HepG2 (cell line): Measurements from ENCODE around the gene SLC16A3. TPM values are rescaled to one million over a fixed set of nuclear protein-coding genes. Genes with fewer than 3 reads are reported as not detected.

Experiments
- CEBPG ChIP-seq: IDR thresholded peaks from 2 replicates; pipeline ENCODE4 v1.6.1; 2016
- HOXD1 ChIP-seq: sonication (generic); formaldehyde crosslinking; IDR thresholded peaks from 2 replicates; pipeline ENCODE4 v1.5.0; 2020; ENCODE audit warnings: missing genetic modification reagents
- IRF2 ChIP-seq: IDR thresholded peaks from 2 replicates; pipeline ENCODE4 v1.6.1; 2018; ENCODE audit warnings: missing genetic modification reagents, missing compliant biosample characterization
- KLF6 ChIP-seq: IDR thresholded peaks from 2 replicates; pipeline ENCODE4 v1.8.0; 2016; ENCODE audit warnings: missing biosample characterization, missing genetic modification reagents
- MEIS1 ChIP-seq: sonication (generic); formaldehyde crosslinking; IDR thresholded peaks from 2 replicates; pipeline ENCODE4 v1.9.0; 2021; ENCODE audit warnings: mild to moderate bottlenecking, missing genetic modification reagents, moderate library complexity, borderline replicate concordance
- PHF5A ChIP-seq: IDR thresholded peaks from one replicate; pipeline ENCODE4 v1.6.1; 2018; ENCODE audit warnings: low read depth, missing genetic modification reagents; ENCODE audit not compliant: unreplicated experiment
- RBAK ChIP-seq: sonication (generic); formaldehyde crosslinking; IDR thresholded peaks from 2 replicates; pipeline ENCODE4 v1.5.1; 2020; ENCODE audit warnings: mild to moderate bottlenecking, missing genetic modification reagents
- RNF2 ChIP-seq: fragments of 450-650 bp; conservative IDR thresholded peaks from 2 replicates; pipeline ENCODE4 v1.6.1; 2016; ENCODE audit warnings: low read depth
- RXRA ChIP-seq: sonication (generic); formaldehyde crosslinking; IDR thresholded peaks from 2 replicates; pipeline ENCODE4 v1.5.1; 2020; ENCODE audit warnings: missing genetic modification reagents
- SIX4 ChIP-seq: sonication (generic); formaldehyde crosslinking; IDR thresholded peaks from 2 replicates; pipeline ENCODE4 v1.4.0; 2020; ENCODE audit warnings: missing genetic modification reagents
- ZFP1 ChIP-seq: IDR thresholded peaks from 2 replicates; pipeline ENCODE4 v1.6.1; 2016
- ZFX ChIP-seq: sonication (generic); formaldehyde crosslinking; IDR thresholded peaks from 2 replicates; pipeline ENCODE4 v1.4.0; 2020; ENCODE audit warnings: mild to moderate bottlenecking, low read depth, missing genetic modification reagents, moderate library complexity
- ZFYVE20 ChIP-seq: sonication (generic); formaldehyde crosslinking; IDR thresholded peaks from 2 replicates; pipeline ENCODE4 v1.8.0; 2023; ENCODE audit warnings: low read depth, mild to moderate bottlenecking, moderate library complexity, missing genetic modification reagents, borderline replicate concordance
- ZNF232 ChIP-seq: sonication (generic); formaldehyde crosslinking; IDR thresholded peaks from 2 replicates; pipeline ENCODE4 v1.4.0; 2020; ENCODE audit warnings: missing genetic modification reagents, borderline replicate concordance
- ZNF251 ChIP-seq: sonication (generic); formaldehyde crosslinking; IDR thresholded peaks from 2 replicates; pipeline ENCODE4 v1.9.0; 2021; ENCODE audit warnings: mild to moderate bottlenecking, missing genetic modification reagents
- ZNF530 ChIP-seq: sonication (generic); formaldehyde crosslinking; IDR thresholded peaks from 2 replicates; pipeline ENCODE4 v1.5.0; 2020; ENCODE audit warnings: low read depth, mild to moderate bottlenecking, missing genetic modification reagents
- ZNF547 ChIP-seq: sonication (generic); formaldehyde crosslinking; IDR thresholded peaks from 2 replicates; pipeline ENCODE4 v1.5.1; 2020; ENCODE audit warnings: mild to moderate bottlenecking, missing genetic modification reagents
- polyA plus RNA-seq, 8 experiments: library from polyadenylated mRNA; depleted of rRNA in 3 of 8; stranded (reverse) in 7 of 8; unstranded in 1 of 8; fragments of >200 nt; fragmentation: Illumina TruSeq in 4 of 8; extraction: Trizol in 4 of 8; gene quantifications; 2 replicates each; pipeline versions ENCODE4 v1.2.1 to v1.2.3, GENCODE V29; 2011 to 2016; ENCODE audit warnings: low read depth in 4 of 8, missing spikeins in 1 of 8, mixed read lengths in 1 of 8; ENCODE audit not compliant: insufficient read depth in 1 of 8
- total RNA-seq, 5 experiments: library from RNA; depleted of rRNA; stranded (reverse); fragments of >200 nt; fragmentation: Illumina TruSeq; extraction: Trizol; gene quantifications; 2 replicates each; pipeline ENCODE4 v1.2.3, GENCODE V29; 2016; ENCODE audit warnings: low read depth in 1 of 5
- TF ChIP-seq, protein P1 (sequence below): IDR thresholded peaks from 2 replicates; pipeline ENCODE4 v1.6.1; 2016; ENCODE audit warnings: missing biosample characterization, missing genetic modification reagents, low read depth
- TF ChIP-seq, protein P2 (sequence below): sonication (generic); formaldehyde crosslinking; IDR thresholded peaks from 2 replicates; pipeline ENCODE4 v1.8.0; 2022; ENCODE audit warnings: mild to moderate bottlenecking, missing genetic modification reagents; ENCODE audit not compliant: insufficient replicate concordance
- TF ChIP-seq, protein P3 (sequence below): sonication (generic); formaldehyde crosslinking; IDR thresholded peaks from 2 replicates; pipeline ENCODE4 v1.5.0; 2020; ENCODE audit warnings: mild to moderate bottlenecking, missing genetic modification reagents, moderate library complexity
- TF ChIP-seq, protein P4 (sequence below): fragments of 450-650 bp; IDR thresholded peaks from 2 replicates; pipeline ENCODE4 v1.6.1; 2017
- TF ChIP-seq, protein P5 (sequence below): sonication (generic); formaldehyde crosslinking; IDR thresholded peaks from 2 replicates; pipeline ENCODE4; 2020; ENCODE audit warnings: missing genetic modification reagents, mild to moderate bottlenecking, borderline replicate concordance

SLC16A3 gene
- total and polyA plus RNA-seq, 2 of the 13 experiments (the other 11 are each of a cell fraction or from before 2014, with no cell fraction given) = 242 to 349 TPM

DNA sequence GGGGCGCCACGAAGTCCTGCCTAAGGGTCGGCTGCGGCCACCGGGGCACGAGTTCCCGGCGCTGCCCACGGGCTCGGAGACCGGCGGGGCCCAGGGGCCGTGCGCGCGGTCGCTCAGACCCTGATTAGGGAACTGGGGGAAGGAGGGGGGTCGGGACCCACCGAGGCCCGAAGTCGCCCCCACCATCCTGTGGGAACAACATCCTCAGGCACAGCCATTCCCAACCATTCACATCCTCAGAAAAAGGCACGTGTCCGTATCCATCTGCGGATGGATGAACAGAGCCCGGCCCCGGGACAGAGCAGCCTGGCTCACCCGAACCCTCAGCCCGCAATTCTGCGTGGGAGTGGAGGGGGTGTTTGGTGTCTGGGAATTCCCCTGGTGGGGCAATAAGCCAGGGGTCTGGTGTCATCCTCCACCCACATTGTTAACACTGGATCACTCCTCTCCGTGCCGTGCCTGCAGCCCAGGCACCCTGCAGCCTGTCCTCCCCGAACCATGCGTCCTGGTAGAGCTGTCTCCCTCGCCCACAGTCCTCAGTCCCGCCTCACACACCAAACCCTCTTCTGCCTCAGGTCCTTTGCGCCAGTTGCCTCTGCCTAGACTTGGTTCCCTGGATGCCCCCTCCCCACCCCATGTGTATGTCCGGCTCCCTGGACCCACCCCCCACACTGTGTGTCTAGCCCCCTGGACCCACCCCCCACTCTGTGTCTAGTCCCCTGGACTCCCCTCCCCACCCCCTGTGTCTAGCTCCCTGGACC lies 15.4 kb upstream of the SLC16A3 start (continued):
- TF ChIP-seq ZFX (peak; percentile 9; the same call in 1 of the 2 replicates), MEIS1 (CRISPR knock-in tag) (no peak), RXRA (peak; percentile 35; the same call in 1 of the 2 replicates), ZNF530 (CRISPR knock-in tag) (no peak), RNF2 (no peak), SIX4 (no peak), ZFYVE20 (CRISPR knock-in tag) (no peak), ZNF251 (CRISPR knock-in tag) (no peak), ZNF547 (CRISPR knock-in tag) (no peak), CEBPG (CRISPR knock-in tag) (no peak), ZNF232 (CRISPR knock-in tag) (no peak; the same call in 1 of the 2 replicates), HOXD1 (CRISPR knock-in tag) (no peak), KLF6 (CRISPR knock-in tag) (no peak), IRF2 (0 out of 2 replicates have a peak, but pooled peaks have one; percentile 18), ZFP1 (no peak), PHF5A (CRISPR knock-in tag) (no peak), RBAK (CRISPR knock-in tag) (no peak)
- TF ChIP-seq, protein P1, sequence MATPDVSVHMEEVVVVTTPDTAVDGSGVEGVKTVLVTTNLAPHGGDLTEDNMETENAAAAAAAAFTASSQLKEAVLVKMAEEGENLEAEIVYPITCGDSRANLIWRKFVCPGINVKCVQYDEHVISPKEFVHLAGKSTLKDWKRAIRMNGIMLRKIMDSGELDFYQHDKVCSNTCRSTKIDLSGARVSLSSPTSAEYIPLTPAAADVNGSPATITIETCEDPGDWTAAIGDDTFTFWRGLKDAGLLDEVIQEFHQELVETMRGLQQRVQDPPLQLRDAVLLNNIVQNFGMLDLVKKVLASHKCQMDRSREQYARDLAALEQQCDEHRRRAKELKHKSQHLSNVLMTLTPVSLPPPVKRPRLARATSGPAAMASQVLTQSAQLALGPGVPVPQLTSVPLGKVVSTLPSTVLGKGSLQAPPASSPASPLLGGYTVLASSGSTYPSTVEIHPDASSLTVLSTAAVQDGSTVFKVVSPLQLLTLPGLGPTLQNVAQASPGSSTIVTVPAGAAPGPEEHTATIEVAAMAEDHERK (CRISPR knock-in tag) = no peak
- TF ChIP-seq, protein P2, sequence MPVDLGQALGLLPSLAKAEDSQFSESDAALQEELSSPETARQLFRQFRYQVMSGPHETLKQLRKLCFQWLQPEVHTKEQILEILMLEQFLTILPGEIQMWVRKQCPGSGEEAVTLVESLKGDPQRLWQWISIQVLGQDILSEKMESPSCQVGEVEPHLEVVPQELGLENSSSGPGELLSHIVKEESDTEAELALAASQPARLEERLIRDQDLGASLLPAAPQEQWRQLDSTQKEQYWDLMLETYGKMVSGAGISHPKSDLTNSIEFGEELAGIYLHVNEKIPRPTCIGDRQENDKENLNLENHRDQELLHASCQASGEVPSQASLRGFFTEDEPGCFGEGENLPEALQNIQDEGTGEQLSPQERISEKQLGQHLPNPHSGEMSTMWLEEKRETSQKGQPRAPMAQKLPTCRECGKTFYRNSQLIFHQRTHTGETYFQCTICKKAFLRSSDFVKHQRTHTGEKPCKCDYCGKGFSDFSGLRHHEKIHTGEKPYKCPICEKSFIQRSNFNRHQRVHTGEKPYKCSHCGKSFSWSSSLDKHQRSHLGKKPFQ = peak; percentile 41
- TF ChIP-seq, protein P3, sequence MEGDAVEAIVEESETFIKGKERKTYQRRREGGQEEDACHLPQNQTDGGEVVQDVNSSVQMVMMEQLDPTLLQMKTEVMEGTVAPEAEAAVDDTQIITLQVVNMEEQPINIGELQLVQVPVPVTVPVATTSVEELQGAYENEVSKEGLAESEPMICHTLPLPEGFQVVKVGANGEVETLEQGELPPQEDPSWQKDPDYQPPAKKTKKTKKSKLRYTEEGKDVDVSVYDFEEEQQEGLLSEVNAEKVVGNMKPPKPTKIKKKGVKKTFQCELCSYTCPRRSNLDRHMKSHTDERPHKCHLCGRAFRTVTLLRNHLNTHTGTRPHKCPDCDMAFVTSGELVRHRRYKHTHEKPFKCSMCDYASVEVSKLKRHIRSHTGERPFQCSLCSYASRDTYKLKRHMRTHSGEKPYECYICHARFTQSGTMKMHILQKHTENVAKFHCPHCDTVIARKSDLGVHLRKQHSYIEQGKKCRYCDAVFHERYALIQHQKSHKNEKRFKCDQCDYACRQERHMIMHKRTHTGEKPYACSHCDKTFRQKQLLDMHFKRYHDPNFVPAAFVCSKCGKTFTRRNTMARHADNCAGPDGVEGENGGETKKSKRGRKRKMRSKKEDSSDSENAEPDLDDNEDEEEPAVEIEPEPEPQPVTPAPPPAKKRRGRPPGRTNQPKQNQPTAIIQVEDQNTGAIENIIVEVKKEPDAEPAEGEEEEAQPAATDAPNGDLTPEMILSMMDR (CRISPR knock-in tag) = no peak
- TF ChIP-seq, protein P4, sequence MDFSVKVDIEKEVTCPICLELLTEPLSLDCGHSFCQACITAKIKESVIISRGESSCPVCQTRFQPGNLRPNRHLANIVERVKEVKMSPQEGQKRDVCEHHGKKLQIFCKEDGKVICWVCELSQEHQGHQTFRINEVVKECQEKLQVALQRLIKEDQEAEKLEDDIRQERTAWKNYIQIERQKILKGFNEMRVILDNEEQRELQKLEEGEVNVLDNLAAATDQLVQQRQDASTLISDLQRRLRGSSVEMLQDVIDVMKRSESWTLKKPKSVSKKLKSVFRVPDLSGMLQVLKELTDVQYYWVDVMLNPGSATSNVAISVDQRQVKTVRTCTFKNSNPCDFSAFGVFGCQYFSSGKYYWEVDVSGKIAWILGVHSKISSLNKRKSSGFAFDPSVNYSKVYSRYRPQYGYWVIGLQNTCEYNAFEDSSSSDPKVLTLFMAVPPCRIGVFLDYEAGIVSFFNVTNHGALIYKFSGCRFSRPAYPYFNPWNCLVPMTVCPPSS = no peak
- TF ChIP-seq, protein P5, sequence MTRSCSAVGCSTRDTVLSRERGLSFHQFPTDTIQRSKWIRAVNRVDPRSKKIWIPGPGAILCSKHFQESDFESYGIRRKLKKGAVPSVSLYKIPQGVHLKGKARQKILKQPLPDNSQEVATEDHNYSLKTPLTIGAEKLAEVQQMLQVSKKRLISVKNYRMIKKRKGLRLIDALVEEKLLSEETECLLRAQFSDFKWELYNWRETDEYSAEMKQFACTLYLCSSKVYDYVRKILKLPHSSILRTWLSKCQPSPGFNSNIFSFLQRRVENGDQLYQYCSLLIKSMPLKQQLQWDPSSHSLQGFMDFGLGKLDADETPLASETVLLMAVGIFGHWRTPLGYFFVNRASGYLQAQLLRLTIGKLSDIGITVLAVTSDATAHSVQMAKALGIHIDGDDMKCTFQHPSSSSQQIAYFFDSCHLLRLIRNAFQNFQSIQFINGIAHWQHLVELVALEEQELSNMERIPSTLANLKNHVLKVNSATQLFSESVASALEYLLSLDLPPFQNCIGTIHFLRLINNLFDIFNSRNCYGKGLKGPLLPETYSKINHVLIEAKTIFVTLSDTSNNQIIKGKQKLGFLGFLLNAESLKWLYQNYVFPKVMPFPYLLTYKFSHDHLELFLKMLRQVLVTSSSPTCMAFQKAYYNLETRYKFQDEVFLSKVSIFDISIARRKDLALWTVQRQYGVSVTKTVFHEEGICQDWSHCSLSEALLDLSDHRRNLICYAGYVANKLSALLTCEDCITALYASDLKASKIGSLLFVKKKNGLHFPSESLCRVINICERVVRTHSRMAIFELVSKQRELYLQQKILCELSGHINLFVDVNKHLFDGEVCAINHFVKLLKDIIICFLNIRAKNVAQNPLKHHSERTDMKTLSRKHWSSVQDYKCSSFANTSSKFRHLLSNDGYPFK = no peak
